CD4-positive, alpha-beta T cell treated with Interleukin-12 subunit alpha and Interleukin-12 subunit beta, for 1 hour (primary cell): ENCODE results near the gene IP6K1.
"Not testable (repeated sequence)": the region's sequence is repeated elsewhere in the genome, so short reads cannot be mapped to it uniquely, and the experiment has no call there.

Source experiments
- DNase-seq: peaks from one replicate; pipeline ENCODE4 v3.0.0-alpha.2; 2020

IP6K1 gene

DNA sequence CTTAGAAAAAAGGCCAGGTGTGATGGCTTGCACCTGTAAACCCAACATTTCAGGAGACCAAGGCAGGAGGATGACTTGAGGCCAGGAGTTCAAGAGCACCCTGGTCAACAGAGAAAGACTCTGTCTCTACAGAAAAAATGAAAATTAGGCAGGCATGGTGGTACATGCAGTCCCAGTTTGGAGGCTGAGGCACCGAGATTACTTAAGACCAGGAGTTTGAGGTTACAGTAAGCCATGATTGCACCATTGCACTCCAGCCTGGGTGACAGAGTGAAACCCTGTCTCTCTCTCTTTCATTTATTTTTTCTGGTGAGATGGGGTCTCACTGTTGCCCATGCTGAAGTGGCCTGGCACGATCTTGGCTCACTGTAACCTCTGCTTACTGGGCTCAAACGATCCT, 24.7 kb downstream of the IP6K1 start:
- no peak for DNase-seq

DNA sequence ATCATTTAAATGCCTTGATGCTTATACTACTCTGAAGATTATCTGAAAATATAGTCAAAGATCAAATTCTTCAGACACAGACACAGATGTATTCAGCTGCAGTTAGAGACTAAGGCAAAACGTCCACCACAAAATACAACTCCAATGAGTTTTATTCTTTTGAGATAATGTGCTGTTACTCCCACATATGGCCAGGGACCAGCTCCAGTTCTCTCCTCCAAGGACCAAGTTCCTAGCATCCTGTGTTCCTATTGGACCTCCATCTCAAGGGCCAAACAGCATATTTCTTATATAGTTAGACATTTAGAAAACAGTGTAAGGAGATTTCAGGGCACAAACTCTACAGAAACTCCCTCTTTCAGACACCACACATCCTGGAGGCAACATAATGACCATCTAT, 27.1 kb downstream of the IP6K1 start:
- DNase-seq, result no peak

- no peak for DNase-seq
These were observed 29.1 kb downstream of the IP6K1 start for GRCh38 chr3:49757197-49757596.

DNA sequence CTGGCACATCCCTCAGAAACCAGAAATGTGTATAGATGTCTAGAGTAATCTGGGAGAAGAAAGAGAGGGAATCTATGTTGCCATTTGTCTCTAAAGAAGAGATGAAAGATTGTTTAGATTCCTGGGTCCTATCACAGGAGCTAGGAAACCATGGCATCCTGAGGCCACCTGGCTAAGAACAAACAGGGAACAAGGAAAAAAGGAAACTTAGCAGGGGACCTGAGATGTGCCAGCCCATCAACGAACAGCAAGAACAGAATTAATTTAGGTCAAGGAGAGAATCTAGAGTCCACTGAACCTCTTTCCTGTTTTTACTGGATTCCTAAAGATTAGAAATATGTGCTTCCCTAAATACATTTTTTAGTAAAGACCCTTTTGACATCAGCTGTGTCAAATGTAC, 30.3 kb downstream of the IP6K1 start:
- DNase-seq, result no peak

- DNase-seq, result no peak
These were observed 31.8 kb downstream of the IP6K1 start for GRCh38 chr3:49754536-49754935.

DNA sequence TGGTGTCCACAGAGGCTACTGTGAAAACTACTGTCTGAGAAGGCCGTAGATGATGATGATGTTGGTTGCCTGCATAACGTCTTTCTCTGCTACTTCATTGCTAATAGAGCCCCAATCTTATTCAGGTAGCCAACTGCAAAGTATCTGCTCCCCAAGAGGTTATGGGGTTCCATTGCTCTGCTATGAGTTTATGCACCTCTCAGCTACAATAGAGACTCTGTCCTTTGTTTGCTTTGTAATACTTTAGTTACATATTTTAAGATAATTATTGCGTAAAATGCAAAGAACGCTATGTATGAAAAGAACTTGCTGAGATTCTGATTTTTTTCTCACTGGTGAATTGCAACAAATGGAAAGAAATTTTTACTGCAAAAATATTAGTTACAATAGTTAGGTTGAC, 34.8 kb downstream of the IP6K1 start:
- DNase-seq, result no peak

- no peak for DNase-seq
These were observed 36.3 kb downstream of the IP6K1 start for GRCh38 chr3:49750056-49750455.

- DNase-seq, result not testable (repeated sequence)
These were observed 37.5 kb downstream of the IP6K1 start for GRCh38 chr3:49748874-49749273.

- no peak for DNase-seq
These were observed 38.4 kb downstream of the IP6K1 start for GRCh38 chr3:49747792-49748480.

GRCh38 chr3:49745986-49746385, 40.4 kb downstream of the IP6K1 start:
- DNase-seq, result no peak

DNA sequence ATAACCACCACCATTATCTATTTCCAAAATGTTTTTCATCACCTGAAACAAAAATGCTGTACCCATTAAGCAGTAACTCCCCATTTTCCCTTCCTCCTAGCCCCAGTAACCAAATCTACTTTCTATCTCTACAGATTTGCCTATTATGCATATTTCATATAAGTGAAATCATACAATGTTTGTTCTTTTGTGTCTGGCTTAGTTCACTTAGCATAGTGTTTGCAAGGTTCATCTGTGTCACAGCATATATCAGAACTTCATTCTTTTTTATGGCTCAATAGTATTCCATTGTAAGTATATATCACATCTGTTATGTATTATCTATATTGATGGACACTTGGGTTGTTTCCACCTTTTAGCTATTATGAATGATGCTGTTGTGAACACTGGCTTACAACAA, 45.9 kb downstream of the IP6K1 start:
- DNase-seq, result no peak

DNA sequence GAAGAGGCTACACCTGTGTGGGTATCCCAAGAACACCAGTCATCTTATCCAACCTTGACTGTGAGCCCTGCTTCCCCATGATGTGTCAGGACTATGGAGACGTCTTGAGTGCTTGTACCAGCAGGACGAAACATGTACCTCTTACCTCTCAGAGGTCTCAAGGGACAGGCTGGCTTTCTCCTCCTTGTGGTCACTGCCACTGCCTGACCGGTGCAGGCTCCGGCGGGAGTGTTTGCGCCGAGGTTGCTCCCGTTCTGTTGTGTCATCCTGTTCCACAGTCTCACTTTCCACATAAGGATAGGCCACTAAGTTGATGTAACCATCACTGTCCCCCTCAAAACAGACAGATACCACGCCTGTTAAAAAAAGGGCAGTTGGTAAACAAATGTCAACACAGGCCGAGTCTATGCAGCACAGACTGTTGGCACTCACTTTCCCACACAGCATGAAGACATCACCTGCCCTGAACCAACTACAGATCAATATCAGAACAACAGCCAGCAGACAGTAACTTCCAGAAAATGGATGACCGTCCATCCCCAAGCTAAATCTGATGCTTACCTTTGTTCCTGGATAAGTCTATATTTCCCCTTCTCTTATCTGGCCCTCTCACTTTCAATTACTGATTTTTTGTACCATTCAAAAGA, 48.2 kb downstream of the IP6K1 start:
- no peak for DNase-seq

DNA sequence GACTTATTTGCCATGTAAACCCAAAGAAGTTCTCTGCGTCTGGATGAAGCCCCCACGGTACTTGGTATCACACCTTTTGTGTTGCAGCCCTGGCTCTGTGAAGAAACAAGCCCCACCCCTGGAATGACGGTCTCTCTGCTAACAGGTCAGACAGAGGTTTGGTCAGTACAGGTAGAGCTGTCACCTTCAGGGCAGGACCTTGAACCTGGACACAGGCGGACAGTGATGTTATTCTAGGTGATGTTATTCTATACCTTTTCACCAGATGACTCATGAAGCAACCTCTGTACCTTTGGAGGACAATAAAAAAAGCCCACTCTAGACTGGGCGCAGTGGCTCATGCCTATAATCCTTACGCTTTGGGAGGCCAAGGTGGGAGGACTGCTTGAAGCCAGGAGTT, 51.6 kb downstream of the IP6K1 start:
- DNase-seq, result no peak

GRCh38 chr3:49733551-49733950, 52.8 kb downstream of the IP6K1 start:
- no peak for DNase-seq

DNA sequence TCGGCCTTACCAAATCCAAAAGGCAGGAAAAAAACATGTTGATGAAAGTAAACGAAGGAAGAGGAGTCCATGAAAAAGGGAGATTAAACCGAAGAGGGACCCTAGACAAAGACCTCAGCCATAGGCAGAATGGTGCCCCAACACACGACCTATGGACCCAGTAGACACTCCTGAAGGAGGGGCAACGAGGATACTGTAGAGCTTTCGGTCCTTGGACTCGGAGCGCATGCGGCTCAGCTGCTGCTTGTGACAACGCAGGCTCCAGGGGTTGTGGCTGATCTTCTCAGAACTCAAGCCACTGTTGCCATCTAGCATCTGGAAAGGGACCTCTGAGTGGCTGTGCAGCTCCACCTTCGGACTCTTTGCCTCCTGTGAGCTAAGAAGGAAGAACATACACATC, 53.7 kb downstream of the IP6K1 start:
- no peak for DNase-seq

DNA sequence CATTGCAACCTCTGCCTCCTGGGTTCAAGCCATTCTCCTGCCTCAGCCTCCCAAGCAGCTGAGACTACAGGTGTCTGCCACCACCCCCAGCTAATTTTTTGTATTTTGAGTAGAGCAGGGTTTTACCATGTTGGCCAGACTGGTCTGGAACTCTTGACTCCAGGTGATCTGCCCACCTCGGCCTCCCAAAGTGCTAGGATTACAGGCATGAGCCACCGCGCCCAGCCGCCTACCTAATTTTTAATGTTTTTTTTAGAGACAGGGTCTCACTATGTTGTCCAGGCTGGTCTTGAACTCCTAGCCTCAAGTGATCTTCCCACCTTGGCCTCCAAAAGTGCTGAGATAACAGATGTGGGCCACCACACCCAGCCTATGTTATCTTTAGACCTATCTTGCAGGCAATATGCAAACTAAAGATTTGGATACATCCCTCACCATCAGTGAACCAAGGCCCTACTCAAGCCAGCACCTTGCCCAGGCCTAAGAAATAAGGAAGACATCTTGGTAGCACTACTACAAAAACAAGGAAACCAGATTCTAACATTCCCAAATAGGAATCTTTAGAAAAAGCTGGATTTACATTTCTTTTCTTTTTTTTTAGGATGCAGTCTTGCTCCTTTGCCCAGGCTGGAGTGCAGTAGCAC, 56.3 kb downstream of the IP6K1 start:
- DNase-seq, result no peak

DNA sequence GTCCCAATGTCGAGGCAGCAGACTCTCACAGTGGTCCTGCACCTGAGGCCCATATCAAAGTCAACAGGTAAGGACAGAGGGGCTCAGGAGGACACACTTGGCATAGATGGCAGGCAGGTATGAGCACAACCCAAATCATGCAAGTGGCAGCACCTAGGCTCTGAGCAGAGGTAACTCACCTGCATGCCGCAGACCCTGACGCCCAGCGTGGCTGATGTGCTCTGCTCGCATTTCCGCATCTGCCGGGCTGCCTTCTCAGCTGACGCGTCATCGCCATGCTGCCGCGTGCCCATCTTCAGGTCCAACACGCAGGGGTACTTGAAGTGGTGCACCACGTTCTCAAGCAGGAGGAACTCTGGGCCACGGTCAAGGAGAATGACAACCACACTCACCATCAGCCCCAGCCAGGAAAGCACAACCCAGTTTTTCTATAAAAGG, 58.4 kb downstream of the IP6K1 start:
- DNase-seq, result no peak

DNA sequence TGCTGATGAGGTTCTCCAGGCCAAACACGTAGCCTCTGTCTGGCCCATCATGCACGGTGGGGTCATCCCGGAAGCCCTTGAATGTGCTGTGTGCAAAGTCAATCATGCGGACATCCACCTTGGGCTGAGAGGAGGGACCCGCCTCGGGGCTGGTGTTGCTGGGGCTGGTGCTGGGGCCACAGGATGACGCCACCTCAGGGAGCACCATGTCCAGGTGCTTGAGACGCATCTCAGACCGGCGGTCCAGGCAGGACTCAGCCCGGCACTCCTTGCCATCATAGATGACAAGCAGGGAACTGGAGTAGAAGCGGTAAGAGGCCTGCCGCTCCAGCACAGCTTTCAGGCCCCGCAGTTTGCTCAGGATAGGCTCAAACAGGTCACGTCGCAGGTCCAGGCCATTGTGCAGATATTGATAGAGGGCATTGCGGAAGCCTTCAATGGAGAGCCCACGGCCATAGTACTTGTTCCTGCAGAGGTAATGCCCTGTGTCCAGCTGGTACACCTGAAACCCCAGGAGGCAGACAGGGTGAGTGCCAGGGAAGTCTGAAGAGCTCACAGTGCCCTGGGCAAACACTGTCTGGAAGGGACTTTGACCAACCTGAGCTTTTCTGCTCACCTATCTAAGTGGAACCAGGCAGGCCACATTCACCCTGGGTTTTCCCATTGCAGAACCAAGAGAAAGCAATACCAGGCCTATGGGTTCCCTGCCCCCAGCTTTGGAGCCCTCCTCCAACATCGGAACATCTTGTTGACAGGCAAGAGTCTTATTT, 59.0 kb downstream of the IP6K1 start:
- no peak for DNase-seq

DNA sequence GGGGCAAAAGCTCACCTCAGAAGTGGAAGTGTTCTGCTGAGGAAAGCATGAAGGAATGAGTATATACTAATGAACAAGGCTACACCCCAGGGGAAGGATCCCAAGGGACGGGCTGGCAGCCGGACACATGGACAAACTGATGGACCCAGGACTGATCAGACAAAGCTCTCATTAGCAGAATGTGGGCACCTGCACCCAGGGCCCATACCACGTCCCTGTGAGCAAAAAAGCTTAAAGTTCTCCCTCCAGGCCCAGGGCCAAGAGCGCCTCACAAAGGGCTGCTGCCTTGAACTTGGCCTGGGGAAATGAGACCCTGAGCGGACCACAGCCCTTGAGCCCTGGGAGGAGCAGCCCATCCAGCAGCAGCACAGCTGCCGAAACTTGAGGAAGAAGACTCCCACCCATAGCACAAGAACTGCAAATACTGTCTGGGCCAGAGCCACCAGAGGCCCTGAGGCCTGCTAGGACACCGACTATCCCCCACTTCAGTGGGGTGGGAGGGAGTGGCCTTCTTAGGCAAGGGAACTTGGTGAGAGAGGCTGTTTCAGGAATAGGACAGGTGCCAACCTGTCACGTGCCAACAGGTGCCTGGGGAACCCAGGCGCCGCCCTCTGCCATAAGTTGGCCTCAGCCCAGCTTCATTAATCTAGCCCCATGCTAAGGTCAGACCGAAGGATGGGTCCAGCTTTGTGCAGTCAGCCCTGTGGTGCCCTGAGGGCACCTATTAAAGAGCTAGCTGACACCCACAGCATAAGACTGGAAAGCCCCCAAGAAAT, 60.2 kb downstream of the IP6K1 start:
- DNase-seq, result no peak

DNA sequence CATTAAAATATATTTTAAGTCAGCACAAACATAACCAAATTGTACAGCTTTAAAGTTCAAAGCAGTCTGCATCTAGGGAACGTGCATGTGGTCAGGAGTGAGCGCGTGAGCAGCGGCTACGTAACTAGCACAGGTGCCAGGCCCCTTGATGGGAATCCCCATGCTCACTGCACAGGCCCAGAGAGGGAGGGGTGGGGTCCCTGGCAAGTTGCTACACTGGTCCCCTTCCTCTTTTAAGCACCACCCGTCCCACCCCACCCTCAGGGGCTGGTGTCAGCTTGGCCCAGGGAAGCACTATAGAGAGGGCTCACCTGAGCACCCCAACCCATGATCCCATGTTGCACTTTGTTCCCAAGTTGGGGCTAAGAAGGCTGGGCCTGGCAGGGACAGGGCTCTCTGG, 61.8 kb downstream of the IP6K1 start:
- DNase-seq, result peak; percentile 61

- peak; percentile 93 for DNase-seq
These were observed 62.5 kb downstream of the IP6K1 start, which contains the start of gene GMPPB for GRCh38 chr3:49723628-49724551. Gene GMPPB (minus strand): TSS chr3:49723951. CDS start chr3:49723726, 225 bp downstream.

DNA sequence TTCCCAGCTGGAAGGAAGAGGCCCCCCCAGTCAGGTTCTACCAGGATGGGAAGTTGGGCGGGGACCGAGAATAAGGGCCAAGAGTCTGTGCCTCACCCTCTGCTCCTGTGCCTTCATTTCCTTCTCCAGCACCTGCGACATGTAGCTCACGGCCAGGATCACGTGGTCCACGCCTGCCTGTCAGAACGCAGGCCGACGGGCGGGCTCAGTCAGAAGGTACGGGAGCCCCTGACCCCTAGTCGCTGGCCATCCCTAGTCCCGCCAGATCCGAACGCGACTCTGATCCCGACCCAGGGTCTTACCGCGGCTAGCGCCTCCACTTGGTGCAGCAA, 63.1 kb downstream of the IP6K1 start:
- DNase-seq, result peak; percentile 66
